Diencephalon (tissue), 1 donor: ENCODE results near the gene HPGD. TPM values are rescaled to one million over a fixed set of nuclear protein-coding genes. Genes with fewer than 3 reads are reported as not detected.

ENCODE experiments used
- total RNA-seq: library from RNA; depleted of rRNA; stranded (reverse); fragments of >200 nt; gene quantifications from one replicate; pipeline ENCODE4 v1.2.3, GENCODE V29; 2014

The HPGD gene
- 8.5 TPM for total RNA-seq

DNA sequence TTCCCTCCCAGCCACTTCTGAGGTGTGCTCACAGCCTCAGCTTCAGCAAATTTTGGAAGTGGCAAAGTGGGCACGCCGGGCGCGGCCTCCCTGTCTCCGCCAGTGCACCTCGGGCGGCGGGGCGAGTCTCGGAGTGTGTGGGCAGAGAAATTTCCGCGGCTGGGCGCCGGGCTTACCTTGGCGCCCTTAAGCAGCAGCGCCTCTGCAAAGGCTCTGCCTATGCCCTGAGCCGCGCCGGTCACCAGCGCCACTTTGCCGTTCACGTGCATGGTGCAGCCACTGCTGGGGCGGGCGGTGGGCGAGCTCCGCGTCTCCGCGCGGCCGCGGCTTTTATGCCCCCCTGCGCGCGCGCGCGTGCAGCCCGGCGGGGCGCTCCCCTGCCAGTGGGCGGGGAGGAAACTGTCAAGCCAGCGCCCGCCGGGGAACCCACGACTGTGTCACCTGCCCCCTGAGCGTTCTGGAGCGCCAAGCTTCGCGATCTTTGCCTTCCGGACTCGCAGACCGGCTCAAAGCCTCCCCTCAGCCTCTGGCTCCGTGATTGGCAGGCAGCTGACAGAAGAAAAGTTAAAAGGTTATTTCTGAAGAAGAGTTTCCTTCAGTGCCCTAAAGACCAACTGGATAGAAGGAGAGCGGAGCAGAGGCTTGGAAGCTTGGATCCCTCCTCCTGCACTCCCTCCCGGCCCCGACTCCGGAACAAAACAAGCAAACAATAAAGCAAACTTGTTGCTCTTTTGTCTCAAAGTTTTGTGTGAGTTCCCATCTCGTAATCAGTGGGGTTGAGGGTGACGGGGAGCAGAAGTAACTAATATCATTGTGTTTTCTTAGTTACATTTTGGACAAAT, at the start of gene HPGD:
Gene HPGD (minus strand): TSS at position 306 of the 842 bp plus-strand sequence. CDS start 37 bp downstream, at position 269.

Other genes starting within 250 kb of the HPGD start
- gene FBXO8, start 238.8 kb downstream of the HPGD start, total RNA-seq: 34.6 TPM
- 29.8 TPM for gene CEP44, start 238.6 kb downstream of the HPGD start, total RNA-seq